ENCODE data around the gene SLC25A40. TPM values are rescaled to one million over a fixed set of nuclear protein-coding genes. Genes with fewer than 3 reads are reported as not detected.

Gene SLC25A40
- total and polyA plus RNA-seq, 2 of the 13 experiments (the other 11 are each of a cell fraction or from before 2014, with no cell fraction given) = 12.9 to 13.6 TPM

DNA sequence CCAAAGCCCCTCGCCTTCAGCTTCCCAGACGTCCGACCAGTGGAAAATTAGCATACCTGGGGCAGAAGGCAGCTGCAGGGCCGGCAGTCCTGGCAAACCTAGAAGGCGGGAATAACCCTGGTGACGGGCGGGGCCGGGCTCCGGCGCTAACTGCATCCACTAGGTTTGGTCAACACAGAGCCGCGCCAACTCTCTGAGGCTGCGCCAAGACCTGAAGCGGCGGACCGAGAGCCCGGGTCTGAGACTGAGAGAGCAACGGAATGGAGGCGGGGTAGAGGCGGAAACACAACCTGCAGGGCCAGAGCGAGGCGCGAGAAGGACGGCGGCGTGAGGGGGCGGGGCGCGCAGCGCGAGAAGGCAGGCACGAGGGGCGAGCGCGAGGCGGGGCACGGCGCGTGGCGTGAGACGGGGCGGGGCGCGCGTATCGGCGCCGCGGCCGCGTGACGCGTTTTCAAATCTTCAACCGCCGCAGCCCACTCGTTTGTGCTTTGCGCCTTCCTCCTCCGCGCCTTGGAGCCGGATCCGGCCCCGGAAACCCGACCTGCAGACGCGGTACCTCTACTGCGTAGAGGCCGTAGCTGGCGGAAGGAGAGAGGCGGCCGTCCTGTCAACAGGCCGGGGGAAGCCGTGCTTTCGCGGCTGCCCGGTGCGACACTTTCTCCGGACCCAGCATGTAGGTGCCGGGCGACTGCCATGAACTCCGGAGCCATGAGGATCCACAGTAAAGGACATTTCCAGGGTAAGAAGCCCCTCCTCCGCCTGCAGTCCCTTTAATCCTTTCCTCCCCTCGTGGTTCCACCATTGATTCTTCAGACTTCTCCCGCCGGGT, at the start of gene SLC25A40, which contains the start of gene DBF4 (continued):
- TF ChIP-seq, protein P1, sequence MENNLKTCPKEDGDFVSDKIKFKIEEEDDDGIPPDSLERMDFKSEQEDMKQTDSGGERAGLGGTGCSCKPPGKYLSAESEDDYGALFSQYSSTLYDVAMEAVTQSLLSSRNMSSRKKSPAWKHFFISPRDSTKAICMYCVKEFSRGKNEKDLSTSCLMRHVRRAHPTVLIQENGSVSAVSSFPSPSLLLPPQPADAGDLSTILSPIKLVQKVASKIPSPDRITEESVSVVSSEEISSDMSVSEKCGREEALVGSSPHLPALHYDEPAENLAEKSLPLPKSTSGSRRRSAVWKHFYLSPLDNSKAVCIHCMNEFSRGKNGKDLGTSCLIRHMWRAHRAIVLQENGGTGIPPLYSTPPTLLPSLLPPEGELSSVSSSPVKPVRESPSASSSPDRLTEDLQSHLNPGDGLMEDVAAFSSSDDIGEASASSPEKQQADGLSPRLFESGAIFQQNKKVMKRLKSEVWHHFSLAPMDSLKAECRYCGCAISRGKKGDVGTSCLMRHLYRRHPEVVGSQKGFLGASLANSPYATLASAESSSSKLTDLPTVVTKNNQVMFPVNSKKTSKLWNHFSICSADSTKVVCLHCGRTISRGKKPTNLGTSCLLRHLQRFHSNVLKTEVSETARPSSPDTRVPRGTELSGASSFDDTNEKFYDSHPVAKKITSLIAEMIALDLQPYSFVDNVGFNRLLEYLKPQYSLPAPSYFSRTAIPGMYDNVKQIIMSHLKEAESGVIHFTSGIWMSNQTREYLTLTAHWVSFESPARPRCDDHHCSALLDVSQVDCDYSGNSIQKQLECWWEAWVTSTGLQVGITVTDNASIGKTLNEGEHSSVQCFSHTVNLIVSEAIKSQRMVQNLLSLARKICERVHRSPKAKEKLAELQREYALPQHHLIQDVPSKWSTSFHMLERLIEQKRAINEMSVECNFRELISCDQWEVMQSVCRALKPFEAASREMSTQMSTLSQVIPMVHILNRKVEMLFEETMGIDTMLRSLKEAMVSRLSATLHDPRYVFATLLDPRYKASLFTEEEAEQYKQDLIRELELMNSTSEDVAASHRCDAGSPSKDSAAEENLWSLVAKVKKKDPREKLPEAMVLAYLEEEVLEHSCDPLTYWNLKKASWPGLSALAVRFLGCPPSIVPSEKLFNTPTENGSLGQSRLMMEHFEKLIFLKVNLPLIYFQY (CRISPR knock-in tag; IDR thresholded peaks at IDR 0.05; ENCODE audit: borderline replicate concordance) = no peak; the same call in 1 of the 2 replicates
- TF ChIP-seq, protein P2, sequence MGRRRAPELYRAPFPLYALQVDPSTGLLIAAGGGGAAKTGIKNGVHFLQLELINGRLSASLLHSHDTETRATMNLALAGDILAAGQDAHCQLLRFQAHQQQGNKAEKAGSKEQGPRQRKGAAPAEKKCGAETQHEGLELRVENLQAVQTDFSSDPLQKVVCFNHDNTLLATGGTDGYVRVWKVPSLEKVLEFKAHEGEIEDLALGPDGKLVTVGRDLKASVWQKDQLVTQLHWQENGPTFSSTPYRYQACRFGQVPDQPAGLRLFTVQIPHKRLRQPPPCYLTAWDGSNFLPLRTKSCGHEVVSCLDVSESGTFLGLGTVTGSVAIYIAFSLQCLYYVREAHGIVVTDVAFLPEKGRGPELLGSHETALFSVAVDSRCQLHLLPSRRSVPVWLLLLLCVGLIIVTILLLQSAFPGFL (CRISPR knock-in tag; IDR thresholded peaks at IDR 0.05) = no peak
- TF ChIP-seq ZFAT (CRISPR knock-in tag; conservative IDR thresholded peaks at IDR 0.05) = no peak
- TF ChIP-seq, protein P3, sequence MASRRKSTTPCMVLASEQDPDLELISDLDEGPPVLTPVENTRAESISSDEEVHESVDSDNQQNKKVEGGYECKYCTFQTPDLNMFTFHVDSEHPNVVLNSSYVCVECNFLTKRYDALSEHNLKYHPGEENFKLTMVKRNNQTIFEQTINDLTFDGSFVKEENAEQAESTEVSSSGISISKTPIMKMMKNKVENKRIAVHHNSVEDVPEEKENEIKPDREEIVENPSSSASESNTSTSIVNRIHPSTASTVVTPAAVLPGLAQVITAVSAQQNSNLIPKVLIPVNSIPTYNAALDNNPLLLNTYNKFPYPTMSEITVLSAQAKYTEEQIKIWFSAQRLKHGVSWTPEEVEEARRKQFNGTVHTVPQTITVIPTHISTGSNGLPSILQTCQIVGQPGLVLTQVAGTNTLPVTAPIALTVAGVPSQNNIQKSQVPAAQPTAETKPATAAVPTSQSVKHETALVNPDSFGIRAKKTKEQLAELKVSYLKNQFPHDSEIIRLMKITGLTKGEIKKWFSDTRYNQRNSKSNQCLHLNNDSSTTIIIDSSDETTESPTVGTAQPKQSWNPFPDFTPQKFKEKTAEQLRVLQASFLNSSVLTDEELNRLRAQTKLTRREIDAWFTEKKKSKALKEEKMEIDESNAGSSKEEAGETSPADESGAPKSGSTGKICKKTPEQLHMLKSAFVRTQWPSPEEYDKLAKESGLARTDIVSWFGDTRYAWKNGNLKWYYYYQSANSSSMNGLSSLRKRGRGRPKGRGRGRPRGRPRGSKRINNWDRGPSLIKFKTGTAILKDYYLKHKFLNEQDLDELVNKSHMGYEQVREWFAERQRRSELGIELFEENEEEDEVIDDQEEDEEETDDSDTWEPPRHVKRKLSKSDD (CRISPR knock-in tag; IDR thresholded peaks at IDR 0.05; ENCODE audit: low read depth) = peak; percentile 49; the same call in 1 of the 2 replicates
- TF ChIP-seq, protein P4, sequence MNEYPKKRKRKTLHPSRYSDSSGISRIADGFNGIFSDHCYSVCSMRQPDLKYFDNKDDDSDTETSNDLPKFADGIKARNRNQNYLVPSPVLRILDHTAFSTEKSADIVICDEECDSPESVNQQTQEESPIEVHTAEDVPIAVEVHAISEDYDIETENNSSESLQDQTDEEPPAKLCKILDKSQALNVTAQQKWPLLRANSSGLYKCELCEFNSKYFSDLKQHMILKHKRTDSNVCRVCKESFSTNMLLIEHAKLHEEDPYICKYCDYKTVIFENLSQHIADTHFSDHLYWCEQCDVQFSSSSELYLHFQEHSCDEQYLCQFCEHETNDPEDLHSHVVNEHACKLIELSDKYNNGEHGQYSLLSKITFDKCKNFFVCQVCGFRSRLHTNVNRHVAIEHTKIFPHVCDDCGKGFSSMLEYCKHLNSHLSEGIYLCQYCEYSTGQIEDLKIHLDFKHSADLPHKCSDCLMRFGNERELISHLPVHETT (CRISPR knock-in tag; conservative IDR thresholded peaks at IDR 0.05) = peak; percentile 57; the same call in 1 of the 2 replicates
- TF ChIP-seq, protein P5, sequence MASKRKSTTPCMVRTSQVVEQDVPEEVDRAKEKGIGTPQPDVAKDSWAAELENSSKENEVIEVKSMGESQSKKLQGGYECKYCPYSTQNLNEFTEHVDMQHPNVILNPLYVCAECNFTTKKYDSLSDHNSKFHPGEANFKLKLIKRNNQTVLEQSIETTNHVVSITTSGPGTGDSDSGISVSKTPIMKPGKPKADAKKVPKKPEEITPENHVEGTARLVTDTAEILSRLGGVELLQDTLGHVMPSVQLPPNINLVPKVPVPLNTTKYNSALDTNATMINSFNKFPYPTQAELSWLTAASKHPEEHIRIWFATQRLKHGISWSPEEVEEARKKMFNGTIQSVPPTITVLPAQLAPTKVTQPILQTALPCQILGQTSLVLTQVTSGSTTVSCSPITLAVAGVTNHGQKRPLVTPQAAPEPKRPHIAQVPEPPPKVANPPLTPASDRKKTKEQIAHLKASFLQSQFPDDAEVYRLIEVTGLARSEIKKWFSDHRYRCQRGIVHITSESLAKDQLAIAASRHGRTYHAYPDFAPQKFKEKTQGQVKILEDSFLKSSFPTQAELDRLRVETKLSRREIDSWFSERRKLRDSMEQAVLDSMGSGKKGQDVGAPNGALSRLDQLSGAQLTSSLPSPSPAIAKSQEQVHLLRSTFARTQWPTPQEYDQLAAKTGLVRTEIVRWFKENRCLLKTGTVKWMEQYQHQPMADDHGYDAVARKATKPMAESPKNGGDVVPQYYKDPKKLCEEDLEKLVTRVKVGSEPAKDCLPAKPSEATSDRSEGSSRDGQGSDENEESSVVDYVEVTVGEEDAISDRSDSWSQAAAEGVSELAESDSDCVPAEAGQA (IDR thresholded peaks at IDR 0.05; ENCODE audit: low read depth) = no peak
- TF ChIP-seq, protein P5 (CRISPR knock-in tag; IDR thresholded peaks at IDR 0.05; ENCODE audit: borderline replicate concordance) = no peak
- TF ChIP-seq ZNF577 (CRISPR knock-in tag; IDR thresholded peaks at IDR 0.05; ENCODE audit: borderline replicate concordance, low read depth) = no peak
- no peak for TF ChIP-seq JUND (CRISPR knock-in tag; IDR thresholded peaks at IDR 0.05)
- TF ChIP-seq RBAK (CRISPR knock-in tag; IDR thresholded peaks at IDR 0.05) = no peak
- TF ChIP-seq PLRG1 (conservative IDR thresholded peaks at IDR 0.05) = no peak
- TF ChIP-seq CREB1 (IDR thresholded peaks at IDR 0.05) = peak; percentile 85; the same call in 1 of the 2 replicates
- no peak for TF ChIP-seq CREB1 (CRISPR knock-in tag; IDR thresholded peaks at IDR 0.05)

All from HepG2 (cell line).